A673 (cell line): ENCODE results near the gene CDKN2A. TPM values are rescaled to one million over a fixed set of nuclear protein-coding genes. Genes with fewer than 3 reads are reported as not detected.

Source experiments
- BruUV-seq: library from RNA; stranded (reverse); fragments of 400-500 nt; replicated peaks from 2 replicates; lab custom pipeline; 2021; lab: Mats Ljungman, UMichigan
- CTCF ChIA-PET: fragments of 300-600 bp; sonication (Branson Sonifier 250); formaldehyde crosslinking; loops from one replicate; lab custom pipeline; 2022; ENCODE audit warnings: antibody characterized with exemption; lab: Charles Lee
- POLR2A ChIA-PET: fragments of 300-600 bp; sonication (Branson Sonifier 250); formaldehyde crosslinking; loops from one replicate; lab custom pipeline; 2022; ENCODE audit warnings: antibody characterized with exemption; ENCODE audit not compliant: low non-redundant PET; lab: Charles Lee
- DNase-seq: peaks from one replicate; pipeline ENCODE4 v3.0.0-alpha.2; 2015; ENCODE audit warnings: low spot score
- H3K27ac ChIP-seq: fragments of 200-600 bp; sonication (generic); 2 replicates; pipeline ENCODE4 v1.5.1; 2016; ENCODE audit warnings: mixed run types, low read depth, mild to moderate bottlenecking, mixed read lengths, antibody characterized with exemption, low read length; ENCODE audit not compliant: poor library complexity, severe bottlenecking
- H3K27me3 ChIP-seq: fragments of 200-600 bp; sonication (generic); replicated peaks from 2 replicates; pipeline ENCODE4 v1.6.1; 2017; ENCODE audit warnings: mixed run types, low read depth, mild to moderate bottlenecking, mixed read lengths, antibody characterized with exemption, low read length; ENCODE audit not compliant: insufficient read depth, poor library complexity
- H3K36me3 ChIP-seq: fragments of 200-600 bp; sonication (generic); 2 replicates; pipeline ENCODE4 v1.6.1; 2016; ENCODE audit warnings: mixed run types, mild to moderate bottlenecking, mixed read lengths, antibody characterized with exemption, low read length; ENCODE audit not compliant: insufficient read depth, poor library complexity, severe bottlenecking
- H3K4me1 ChIP-seq: fragments of 200-600 bp; sonication (generic); 2 replicates; pipeline ENCODE4 v1.6.1; 2017; ENCODE audit warnings: mixed run types, mild to moderate bottlenecking, mixed read lengths, antibody characterized with exemption, low read length; ENCODE audit not compliant: insufficient read depth, poor library complexity, severe bottlenecking
- H3K4me3 ChIP-seq: fragments of 200-600 bp; sonication (generic); 2 replicates; pipeline ENCODE4 v1.5.1; 2016; ENCODE audit warnings: low read depth, mixed run types, mild to moderate bottlenecking, mixed read lengths, low read length; ENCODE audit not compliant: poor library complexity, severe bottlenecking
- H3K9me3 ChIP-seq: fragments of 200-600 bp; sonication (generic); 2 replicates; pipeline ENCODE4 v1.6.1; 2016; ENCODE audit warnings: mixed run types, low read depth, mild to moderate bottlenecking, mixed read lengths, antibody characterized with exemption, low read length; ENCODE audit not compliant: poor library complexity, severe bottlenecking
- CTCF ChIP-seq: fragments of 300-800, 200-600 bp; sonication (generic); conservative IDR thresholded peaks from 2 replicates; pipeline ENCODE4 v1.5.1; 2017; ENCODE audit warnings: low read depth, mild to moderate bottlenecking, antibody characterized with exemption, low read length, moderate library complexity, mixed read lengths
- EZH2 ChIP-seq: fragments of 200-600 bp; sonication (generic); IDR thresholded peaks from 2 replicates; pipeline ENCODE4 v1.6.1; 2017; ENCODE audit warnings: borderline replicate concordance, low read depth, mild to moderate bottlenecking, mixed read lengths, antibody characterized with exemption, low read length; ENCODE audit not compliant: poor library complexity, severe bottlenecking
- intact Hi-C: fragments of 100-400 bp; cut with micrococcal nuclease; formaldehyde crosslinking; loops from one replicate; pipeline ENCODE4 v1.10.0; 2022; ENCODE audit not compliant: unreplicated experiment
- total RNA-seq: library from RNA; stranded (reverse); gene quantifications from 2 replicates; pipeline ENCODE4 v1.2.3, GENCODE V29; 2021

The CDKN2A gene
- total RNA-seq, 1 experiment from 2014 or later, result not detected

GRCh38 chr9:21983561-21983935, 10.6 kb downstream of the CDKN2A start:
- H3K4me1 ChIP-seq, result no peaks in the 10 kb centered on the region
- no peaks in the 10 kb centered on the region for H3K9me3 ChIP-seq
- no peak overlapping the region for H3K4me3 ChIP-seq
- intact Hi-C loops, result no loop called here
- H3K27ac ChIP-seq, result no peak overlapping the region
- ChIA-PET POLR2A (no interaction called here), CTCF (no interaction called here)
- no peaks in the 10 kb centered on the region for H3K27me3 ChIP-seq
- TF ChIP-seq CTCF (no peak), EZH2 (no peak)
- no peaks in the 10 kb centered on the region for H3K36me3 ChIP-seq
- DNase-seq, result no peak
- no TSS peak for BruUV-seq

GRCh38 chr9:21982861-21983560, 11.2 kb downstream of the CDKN2A start:
- POLR2A ChIA-PET, result no interaction called here
- Histone ChIP-seq H3K9me3 (no peaks in the 10 kb centered on the region), H3K27ac (no peak overlapping the region), H3K4me1 (no peaks in the 10 kb centered on the region), H3K27me3 (no peaks in the 10 kb centered on the region), H3K36me3 (no peaks in the 10 kb centered on the region), H3K4me3 (no peak overlapping the region)
- CTCF ChIA-PET, result no interaction called here
- no TSS peak for BruUV-seq
- no peak for DNase-seq
- intact Hi-C loops, result no loop called here
- TF ChIP-seq CTCF (no peak), EZH2 (no peak)

- BruUV-seq, result no TSS peak
- Histone ChIP-seq H3K27me3 (no peaks in the 10 kb centered on the region), H3K27ac (no peak overlapping the region), H3K4me3 (no peak overlapping the region), H3K36me3 (no peaks in the 10 kb centered on the region), H3K9me3 (no peaks in the 10 kb centered on the region), H3K4me1 (no peaks in the 10 kb centered on the region)
- DNase-seq, result no peak
- intact Hi-C loops, result no loop called here
- POLR2A ChIA-PET, result no interaction called here
- CTCF ChIA-PET, result no interaction called here
- TF ChIP-seq EZH2, result no peak
- no peak for TF ChIP-seq CTCF
Observed at GRCh38 chr9:21982391-21982790, 11.8 kb downstream of the CDKN2A start.
